Mesenchymal stem cell (in vitro differentiated cells and primary cell): ENCODE results near the gene TEP1.
A peak's percentile ranks its signal among the peaks of the same experiment; 100 is the strongest.

Source experiments
- DNase-seq: peaks from one replicate; pipeline ENCODE4 v3.0.0-alpha.2; 2013
- H2AFZ ChIP-seq: one replicate; pipeline ENCODE4 v1.6.1; 2013; ENCODE audit warnings: low read depth, mild to moderate bottlenecking, control low read depth, inconsistent platforms, low read length, moderate library complexity
- H2AK5ac ChIP-seq: 2 replicates; pipeline ENCODE4 v1.6.1; 2013; ENCODE audit warnings: low read length, moderate library complexity, mild to moderate bottlenecking, inconsistent platforms; ENCODE audit not compliant: severe bottlenecking
- H2BK120ac ChIP-seq: one replicate; pipeline ENCODE4 v1.6.1; 2013; ENCODE audit warnings: low read depth, mild to moderate bottlenecking, inconsistent platforms, low read length, moderate library complexity
- H2BK12ac ChIP-seq, 2 experiments: one replicate each; pipeline ENCODE4 v1.6.1; 2013; ENCODE audit warnings: inconsistent platforms in 2 of 2, low read length in 2 of 2, mild to moderate bottlenecking in 2 of 2, moderate library complexity in 2 of 2, control low read depth in 1 of 2
- H2BK15ac ChIP-seq: one replicate; pipeline ENCODE4 v1.6.1; 2013; ENCODE audit warnings: mild to moderate bottlenecking, low read depth, inconsistent platforms; ENCODE audit not compliant: poor library complexity, severe bottlenecking
- H2BK5ac ChIP-seq: 2 replicates; pipeline ENCODE4 v1.6.1; 2013; ENCODE audit warnings: low read depth, mild to moderate bottlenecking, low read length, control low read depth, inconsistent platforms; ENCODE audit not compliant: poor library complexity, severe bottlenecking
- H3K14ac ChIP-seq, 2 experiments: one replicate each; pipeline ENCODE4 v1.6.1; 2013; ENCODE audit warnings: inconsistent platforms in 2 of 2, low read length in 2 of 2, control low read depth in 1 of 2, mild to moderate bottlenecking in 1 of 2, moderate library complexity in 1 of 2
- H3K18ac ChIP-seq, 2 experiments: one replicate each; pipeline ENCODE4 v1.6.1; 2013; ENCODE audit warnings: inconsistent platforms in 2 of 2, low read length in 2 of 2, control low read depth in 1 of 2, low read depth in 1 of 2, mild to moderate bottlenecking in 1 of 2
- H3K23ac ChIP-seq, 2 experiments: one replicate each; pipeline ENCODE4 v1.6.1; 2013; ENCODE audit warnings: inconsistent platforms in 2 of 2, low read length in 2 of 2, mild to moderate bottlenecking in 2 of 2, moderate library complexity in 2 of 2, control low read depth in 1 of 2
- H3K27ac ChIP-seq: 2 replicates; pipeline ENCODE4 v1.5.1; 2013; ENCODE audit warnings: mild to moderate bottlenecking, moderate library complexity, low read length, control low read depth, inconsistent platforms; ENCODE audit not compliant: poor library complexity, severe bottlenecking
- H3K27me3 ChIP-seq, 2 experiments: 2 replicates each; pipeline versions ENCODE4 v1.6.1 to v1.7.0; 2013; ENCODE audit warnings: low read length in 2 of 2, mild to moderate bottlenecking in 2 of 2, moderate library complexity in 2 of 2, control low read depth in 1 of 2, inconsistent platforms in 1 of 2; ENCODE audit not compliant: control insufficient read depth in 1 of 2, insufficient read depth in 1 of 2
- H3K36me3 ChIP-seq, 2 experiments: 2 replicates each; pipeline versions ENCODE4 v1.6.1 to v1.7.0; 2013; ENCODE audit warnings: low read length in 2 of 2, control low read depth in 1 of 2, inconsistent platforms in 1 of 2, low read depth in 1 of 2, mild to moderate bottlenecking in 1 of 2; ENCODE audit not compliant: insufficient read depth in 2 of 2, control insufficient read depth in 1 of 2
- H3K4ac ChIP-seq, 2 experiments: one replicate each; pipeline ENCODE4 v1.6.1; 2013; ENCODE audit warnings: inconsistent platforms in 2 of 2, low read length in 2 of 2, mild to moderate bottlenecking in 2 of 2, moderate library complexity in 2 of 2, control low read depth in 1 of 2, low read depth in 1 of 2
- H3K4me1 ChIP-seq: 2 replicates; pipeline ENCODE4 v1.6.1; 2013; ENCODE audit warnings: low read depth, low read length, control low read depth; ENCODE audit not compliant: control insufficient read depth, insufficient read depth
- H3K4me2 ChIP-seq: 2 replicates; pipeline ENCODE4 v1.6.1; 2013; ENCODE audit warnings: low read length, mild to moderate bottlenecking, inconsistent platforms; ENCODE audit not compliant: poor library complexity, severe bottlenecking
- H3K4me3 ChIP-seq, 2 experiments: 2 replicates each; pipeline versions ENCODE4 v1.5.1 to v1.7.0; 2013; ENCODE audit warnings: low read length in 2 of 2, mild to moderate bottlenecking in 2 of 2, control low read depth in 1 of 2, low read depth in 1 of 2; ENCODE audit not compliant: insufficient read depth in 1 of 2
- H3K79me1 ChIP-seq: replicated peaks from 2 replicates; pipeline ENCODE4 v1.6.1; 2013; ENCODE audit warnings: mild to moderate bottlenecking, control low read depth, low read length, inconsistent platforms; ENCODE audit not compliant: poor library complexity, severe bottlenecking
- H3K9ac ChIP-seq: 2 replicates; pipeline ENCODE4 v1.7.0; 2013; ENCODE audit warnings: mild to moderate bottlenecking, low read length, moderate library complexity
- H3K9me3 ChIP-seq: 2 replicates; pipeline ENCODE4 v1.7.0; 2013; ENCODE audit warnings: mild to moderate bottlenecking, low read length; ENCODE audit not compliant: control insufficient read depth
- H4K8ac ChIP-seq: one replicate; pipeline ENCODE4 v1.6.1; 2013; ENCODE audit warnings: inconsistent platforms, mild to moderate bottlenecking, low read length, moderate library complexity
- H4K91ac ChIP-seq: one replicate; pipeline ENCODE4 v1.6.1; 2013; ENCODE audit warnings: mild to moderate bottlenecking, low read length, inconsistent platforms
- WGBS: methylation state at CpG from one replicate; pipeline ENCODE4 v1.1.7; 2013; ENCODE audit warnings: mixed read lengths; 5-methylcytosine and 5-hydroxymethylcytosine counted together

TEP1 gene

DNA sequence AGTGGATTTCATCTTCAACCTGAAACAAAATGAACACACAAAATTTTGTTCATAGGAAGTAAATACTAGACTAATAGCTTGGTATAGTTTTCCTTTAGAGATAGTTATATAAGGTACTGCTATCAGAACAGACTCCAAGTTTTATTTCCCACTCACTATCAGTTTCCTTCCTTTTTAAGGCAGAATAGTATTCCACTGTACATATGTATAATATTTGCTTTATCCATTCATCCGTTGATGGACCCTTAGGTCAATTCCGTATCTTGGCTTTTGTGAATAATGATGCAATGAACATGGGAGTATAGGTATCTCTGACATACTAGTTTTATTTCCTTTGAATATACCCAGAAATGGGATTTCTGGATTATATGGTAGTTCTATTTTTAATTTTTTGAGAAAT is 83.9 kb downstream of the TEP1 start:
- Histone ChIP-seq H3K36me3 (peaks cover under 1 to 28% of the 10 kb centered on the region in 2 experiments), H3K4me2 (no peak overlapping the region), H2AFZ (no peak overlapping the region), H2BK5ac (no peak overlapping the region), H3K9ac (peak overlapping the region; percentile 80), H3K27me3 (no peaks in the 10 kb centered on the region), H3K79me1 (peaks cover 3% of the 10 kb centered on the region), H3K4me1 (no peaks in the 10 kb centered on the region), H2BK12ac (no peak overlapping the region), H4K8ac (no peak overlapping the region), H2BK120ac (no peak overlapping the region), H3K4me3 (no peak overlapping the region), H3K27ac (no peak overlapping the region), H3K23ac (no peak overlapping the region), H2AK5ac (no peak overlapping the region), H3K9me3 (no peaks in the 10 kb centered on the region), H4K91ac (no peak overlapping the region), H3K18ac (no peak overlapping the region), H3K14ac (no peak overlapping the region), H2BK15ac (no peak overlapping the region), H3K4ac (no peak overlapping the region)
- DNase-seq: no peak
- no CpG with 5 or more reads among the region's 2 CpGs for WGBS

DNA sequence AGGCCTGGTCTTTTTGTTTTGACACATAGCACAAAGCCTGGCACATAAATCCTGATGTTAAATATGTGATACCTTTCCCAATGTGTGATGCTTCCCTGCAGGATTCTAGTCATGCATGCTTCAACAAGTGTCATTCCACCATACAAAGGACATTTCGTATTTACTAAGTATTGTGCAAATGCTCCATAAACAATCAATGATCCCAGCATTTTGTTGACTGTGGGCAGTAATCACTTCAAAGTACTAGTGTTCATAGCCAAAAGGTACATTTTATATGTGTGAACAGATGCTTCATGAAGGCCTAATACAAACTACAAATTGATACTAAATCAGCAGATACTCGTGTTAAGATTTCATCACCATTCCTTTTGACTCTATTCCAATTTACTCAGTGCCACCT is 84.6 kb downstream of the TEP1 start:
- no peak overlapping the region for H3K23ac ChIP-seq
- H3K18ac ChIP-seq: no peak overlapping the region
- no peaks in the 10 kb centered on the region for H3K4me1 ChIP-seq
- H2AK5ac ChIP-seq: no peak overlapping the region
- H3K14ac ChIP-seq: no peak overlapping the region
- H4K91ac ChIP-seq: no peak overlapping the region
- no peak overlapping the region for H2BK5ac ChIP-seq
- H2BK120ac ChIP-seq: no peak overlapping the region
- H3K79me1 ChIP-seq: peaks cover 3% of the 10 kb centered on the region
- no peak overlapping the region for H3K27ac ChIP-seq
- H3K36me3 ChIP-seq: peaks cover 4 to 33% of the 10 kb centered on the region in 2 experiments
- H3K4me2 ChIP-seq: no peak overlapping the region
- H4K8ac ChIP-seq: no peak overlapping the region
- WGBS: 77% methylated on average over 2 of the region's 2 CpGs
- DNase-seq: no peak
- no peak overlapping the region for H3K4me3 ChIP-seq
- H3K27me3 ChIP-seq: no peaks in the 10 kb centered on the region
- H2AFZ ChIP-seq: no peak overlapping the region
- no peak overlapping the region for H2BK12ac ChIP-seq
- H3K4ac ChIP-seq: no peak overlapping the region
- no peaks in the 10 kb centered on the region for H3K9me3 ChIP-seq
- H3K9ac ChIP-seq: peak overlapping the region; percentile 80
- H2BK15ac ChIP-seq: no peak overlapping the region

DNA sequence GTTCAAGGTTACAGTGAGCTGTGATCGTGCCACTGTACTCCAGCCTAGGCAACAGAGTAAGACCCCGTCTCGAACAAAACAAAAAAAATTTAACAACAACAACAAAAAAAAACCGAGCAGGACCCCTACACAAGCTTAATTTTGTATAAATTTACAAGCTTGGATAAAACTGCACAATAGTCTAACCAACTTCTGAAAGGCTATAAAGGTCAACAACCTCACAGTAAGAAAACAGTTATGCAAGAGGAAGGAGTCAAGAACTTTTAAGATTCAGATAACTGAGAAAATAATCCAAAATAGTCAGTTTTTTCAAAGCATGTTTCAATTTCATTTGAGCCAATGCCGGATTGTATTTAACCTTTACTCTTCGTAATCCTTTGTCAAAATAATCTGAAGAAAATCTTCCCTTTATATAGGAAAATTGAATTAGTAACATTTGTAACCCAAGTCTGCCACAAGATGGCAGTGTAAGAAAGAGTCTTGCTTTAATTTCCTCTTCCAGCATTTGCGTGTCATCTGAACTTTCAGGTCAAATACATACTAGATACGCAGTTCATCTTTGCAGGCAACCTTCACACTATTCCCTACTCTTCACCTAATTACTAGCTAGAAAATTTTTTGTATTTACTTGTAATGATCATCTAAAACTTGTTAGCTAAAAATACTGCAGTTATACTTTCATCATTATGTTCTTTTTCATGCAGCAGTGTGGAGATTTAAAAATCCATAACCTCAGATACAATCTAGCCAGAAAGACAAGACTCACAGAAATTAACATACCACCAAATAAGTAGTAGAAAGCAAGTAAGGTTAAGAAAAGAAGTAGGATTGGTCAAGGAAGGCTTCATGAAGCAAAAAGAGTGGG is 86.1 kb downstream of the TEP1 start:
- Histone ChIP-seq H2AK5ac (no peak overlapping the region), H3K4me1 (no peaks in the 10 kb centered on the region), H2BK15ac (no peak overlapping the region), H3K4me2 (no peak overlapping the region), H4K91ac (no peak overlapping the region), H3K14ac (no peak overlapping the region), H4K8ac (no peak overlapping the region), H3K4ac (no peak overlapping the region), H3K4me3 (peak overlapping the region in 1 of 2 experiments; percentile 30), H3K27me3 (no peaks in the 10 kb centered on the region), H2BK5ac (no peak overlapping the region), H2BK12ac (no peak overlapping the region), H3K9me3 (no peaks in the 10 kb centered on the region), H2BK120ac (no peak overlapping the region), H3K9ac (peak overlapping the region; percentile 80), H2AFZ (no peak overlapping the region), H3K18ac (no peak overlapping the region), H3K36me3 (peaks cover 6 to 41% of the 10 kb centered on the region in 2 experiments), H3K23ac (no peak overlapping the region), H3K79me1 (peaks cover 5% of the 10 kb centered on the region), H3K27ac (no peak overlapping the region)
- 65% methylated on average over 3 of the region's 8 CpGs for WGBS
- DNase-seq: peak; percentile 81

DNA sequence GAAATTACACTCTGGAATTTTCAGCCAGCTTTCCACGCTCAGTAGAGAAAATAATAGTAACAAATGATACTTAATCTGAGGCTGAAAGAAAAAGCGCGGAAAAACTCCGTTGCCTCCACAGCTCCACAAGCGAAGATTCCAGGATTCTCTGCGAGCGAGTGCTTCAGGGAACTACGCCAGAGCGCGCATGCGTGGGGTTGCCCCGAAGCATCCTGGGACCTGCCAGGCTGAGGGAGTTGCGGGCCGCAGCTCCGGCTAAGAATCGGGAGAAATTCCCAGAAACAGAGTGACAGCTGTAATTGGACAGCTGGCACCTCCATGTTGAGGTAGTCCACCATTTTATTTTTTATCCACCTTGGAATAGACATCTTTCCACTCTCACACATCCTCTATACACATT is 95.6 kb downstream of the TEP1 start:
- no peak for DNase-seq
- H3K4me3 ChIP-seq: no peak overlapping the region
- H3K27ac ChIP-seq: no peak overlapping the region
- peaks cover 28 to 73% of the 10 kb centered on the region in 2 experiments for H3K36me3 ChIP-seq
- no peaks in the 10 kb centered on the region for H3K4me1 ChIP-seq
- no peak overlapping the region for H2AFZ ChIP-seq
- 98% methylated on average over 16 of the region's 16 CpGs for WGBS
- no peak overlapping the region for H2BK15ac ChIP-seq
- no peak overlapping the region for H3K14ac ChIP-seq
- no peak overlapping the region for H3K23ac ChIP-seq
- H2BK12ac ChIP-seq: no peak overlapping the region
- H4K91ac ChIP-seq: no peak overlapping the region
- H2BK120ac ChIP-seq: no peak overlapping the region
- H3K9me3 ChIP-seq: no peaks in the 10 kb centered on the region
- no peak overlapping the region for H3K18ac ChIP-seq
- H3K27me3 ChIP-seq: no peaks in the 10 kb centered on the region
- H3K79me1 ChIP-seq: peaks cover 16% of the 10 kb centered on the region
- H3K4ac ChIP-seq: no peak overlapping the region
- H2BK5ac ChIP-seq: no peak overlapping the region
- H2AK5ac ChIP-seq: no peak overlapping the region
- no peak overlapping the region for H3K4me2 ChIP-seq
- no peak overlapping the region for H4K8ac ChIP-seq
- no peak overlapping the region for H3K9ac ChIP-seq
